Omental fat pad (tissue), 4 donors: ENCODE measurements around the gene GBF1. TPM values are rescaled to one million over a fixed set of nuclear protein-coding genes. Genes with fewer than 3 reads are reported as not detected.

Experiments used
- ATAC-seq: fragments of 150-250 bp; one replicate; pipeline ENCODE4 v1.9.1; 2016; ENCODE audit warnings: mild to moderate bottlenecking, moderate library complexity; ENCODE audit not compliant: low FRiP score
- DNase-seq: peaks from one replicate; pipeline ENCODE4 v3.0.0-alpha.2; 2019; ENCODE audit warnings: low spot score
- CTCF ChIP-seq, 3 donors: fragments of 450-650 bp; IDR thresholded peaks; one replicate each; pipeline ENCODE4 v1.5.1; 2016 to 2017; ENCODE audit warnings: antibody characterized with exemption in 3 of 3, mild to moderate bottlenecking in 3 of 3, moderate library complexity in 2 of 3
- total RNA-seq, 4 donors: library from RNA; depleted of rRNA; stranded (reverse); fragments of >200 nt; gene quantifications; one replicate each; pipeline ENCODE4 v1.1.0, GENCODE V29; 2016

Gene GBF1
- total RNA-seq, 4 donors from 2014 or later, result 28.1 to 34.9 (median 31.6) TPM

GRCh38 chr10:102341038-102341688 lies 95.8 kb downstream of the GBF1 start:
- no peak for DNase-seq
- ATAC-seq, result no peak
- no peak for TF ChIP-seq CTCF (IDR thresholded peaks at IDR 0.05)

- DNase-seq (no peak), ATAC-seq (no peak)
- no peak for TF ChIP-seq CTCF (IDR thresholded peaks at IDR 0.05)
These were observed 97.1 kb downstream of the GBF1 start for GRCh38 chr10:102342458-102342857.

GRCh38 chr10:102342958-102343357 lies 97.6 kb downstream of the GBF1 start:
- TF ChIP-seq CTCF (IDR thresholded peaks at IDR 0.05), result no peak
- DNase-seq, result no peak
- ATAC-seq, result no peak

GRCh38 chr10:102344067-102344466 lies 98.7 kb downstream of the GBF1 start:
- no peak for TF ChIP-seq CTCF (IDR thresholded peaks at IDR 0.05)
- DNase-seq (no peak), ATAC-seq (no peak)

GRCh38 chr10:102347236-102347828 lies 102.0 kb downstream of the GBF1 start:
- no peak for ATAC-seq
- no peak for TF ChIP-seq CTCF (IDR thresholded peaks at IDR 0.05)
- DNase-seq, result no peak

GRCh38 chr10:102352066-102352715 lies 106.9 kb downstream of the GBF1 start:
- peak in 1 of 3 donors; percentile 58 for TF ChIP-seq CTCF (IDR thresholded peaks at IDR 0.05)
- DNase-seq (peak; percentile 62), ATAC-seq (peak; percentile 46)
